ENCODE data around the gene PCDHGC5.

DNA sequence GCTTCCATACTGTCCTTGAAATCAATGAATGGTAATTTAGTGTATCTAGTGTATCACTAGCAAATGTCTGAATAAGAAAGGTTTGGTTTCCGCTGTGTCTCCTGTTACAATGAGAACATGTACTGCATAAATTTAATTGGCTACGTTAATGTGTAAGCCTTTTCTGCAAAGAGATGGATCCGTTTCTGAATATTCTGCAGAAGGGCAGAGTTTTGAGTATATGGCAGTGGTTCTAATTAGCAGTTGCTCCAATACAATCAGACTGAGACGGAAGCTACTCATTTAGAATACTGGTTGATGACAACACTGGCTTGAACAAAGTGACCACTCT lies 4.6 kb upstream of the PCDHGC5 start:
- no peak for TF ChIP-seq CTCF (IDR thresholded peaks at IDR 0.05)
- TF ChIP-seq POLR2A (IDR thresholded peaks at IDR 0.05) = no peak

Measured in tibial nerve (tissue), 3 donors.